ENCODE measurements around the gene SSTR4.

The SSTR4 gene

GRCh38 chr20:23059001-23059400, 23.9 kb downstream of the SSTR4 start:
- no peaks in the 10 kb centered on the region for H3K36me3 ChIP-seq (ENCODE audit: insufficient read depth, low read length)
- no peaks in the 10 kb centered on the region for H3K9me3 ChIP-seq (ENCODE audit: control insufficient read depth, insufficient read depth, low read length)
- H3K9ac ChIP-seq (ENCODE audit: low read depth, low read length): no peak overlapping the region
- 0 out of 2 replicates have a peak, but pooled peaks cover 9% of the 10 kb centered on the region for H3K4me1 ChIP-seq (ENCODE audit: insufficient read depth, low read length)

GRCh38 chr20:23059846-23060245, 24.7 kb downstream of the SSTR4 start:
- Histone ChIP-seq H3K9me3 (ENCODE audit: control insufficient read depth, insufficient read depth, low read length) (no peaks in the 10 kb centered on the region), H3K9ac (ENCODE audit: low read depth, low read length) (no peak overlapping the region), H3K36me3 (ENCODE audit: insufficient read depth, low read length) (no peaks in the 10 kb centered on the region), H3K4me1 (ENCODE audit: insufficient read depth, low read length) (0 out of 2 replicates have a peak, but pooled peaks cover 9% of the 10 kb centered on the region)

- Histone ChIP-seq H3K9me3 (ENCODE audit: control insufficient read depth, insufficient read depth, low read length) (no peaks in the 10 kb centered on the region), H3K4me1 (ENCODE audit: insufficient read depth, low read length) (0 out of 2 replicates have a peak, but pooled peaks cover 9% of the 10 kb centered on the region), H3K9ac (ENCODE audit: low read depth, low read length) (no peak overlapping the region), H3K36me3 (ENCODE audit: insufficient read depth, low read length) (no peaks in the 10 kb centered on the region)
Measured at GRCh38 chr20:23060629-23061028, 25.5 kb downstream of the SSTR4 start.

- Histone ChIP-seq H3K9me3 (ENCODE audit: control insufficient read depth, insufficient read depth, low read length) (no peaks in the 10 kb centered on the region), H3K9ac (ENCODE audit: low read depth, low read length) (no peak overlapping the region), H3K4me1 (ENCODE audit: insufficient read depth, low read length) (0 out of 2 replicates have a peak, but pooled peaks cover 9% of the 10 kb centered on the region), H3K36me3 (ENCODE audit: insufficient read depth, low read length) (no peaks in the 10 kb centered on the region)
Measured at GRCh38 chr20:23061262-23061661, 26.1 kb downstream of the SSTR4 start.

- H3K36me3 ChIP-seq (ENCODE audit: insufficient read depth, low read length): no peaks in the 10 kb centered on the region
- H3K9ac ChIP-seq (ENCODE audit: low read depth, low read length): no peak overlapping the region
- H3K9me3 ChIP-seq (ENCODE audit: control insufficient read depth, insufficient read depth, low read length): no peaks in the 10 kb centered on the region
- 0 out of 2 replicates have a peak, but pooled peaks cover 9% of the 10 kb centered on the region for H3K4me1 ChIP-seq (ENCODE audit: insufficient read depth, low read length)
Measured at GRCh38 chr20:23061734-23062561, 26.8 kb downstream of the SSTR4 start.

GRCh38 chr20:23062632-23063031, 27.5 kb downstream of the SSTR4 start:
- no peak overlapping the region for H3K9ac ChIP-seq (ENCODE audit: low read depth, low read length)

GRCh38 chr20:23063168-23063567, 28.1 kb downstream of the SSTR4 start:
- H3K36me3 ChIP-seq (ENCODE audit: insufficient read depth, low read length): no peaks in the 10 kb centered on the region
- 0 out of 2 replicates have a peak, but pooled peaks cover 9% of the 10 kb centered on the region for H3K4me1 ChIP-seq (ENCODE audit: insufficient read depth, low read length)
- H3K9me3 ChIP-seq (ENCODE audit: control insufficient read depth, insufficient read depth, low read length): no peaks in the 10 kb centered on the region
- H3K9ac ChIP-seq (ENCODE audit: low read depth, low read length): no peak overlapping the region

More at GRCh38 chr20:23062632-23063031, 27.5 kb downstream of the SSTR4 start:
- Histone ChIP-seq H3K36me3 (ENCODE audit: insufficient read depth, low read length) (no peaks in the 10 kb centered on the region), H3K9me3 (ENCODE audit: control insufficient read depth, insufficient read depth, low read length) (no peaks in the 10 kb centered on the region), H3K4me1 (ENCODE audit: insufficient read depth, low read length) (0 out of 2 replicates have a peak, but pooled peaks cover 9% of the 10 kb centered on the region)

- Histone ChIP-seq H3K9ac (ENCODE audit: low read depth, low read length) (no peak overlapping the region), H3K4me1 (ENCODE audit: insufficient read depth, low read length) (0 out of 2 replicates have a peak, but pooled peaks cover 9% of the 10 kb centered on the region), H3K9me3 (ENCODE audit: control insufficient read depth, insufficient read depth, low read length) (no peaks in the 10 kb centered on the region), H3K36me3 (ENCODE audit: insufficient read depth, low read length) (no peaks in the 10 kb centered on the region)
Measured at GRCh38 chr20:23063581-23063980, 28.5 kb downstream of the SSTR4 start.

GRCh38 chr20:23065266-23066201, 30.4 kb downstream of the SSTR4 start:
- Histone ChIP-seq H3K4me1 (ENCODE audit: insufficient read depth, low read length) (0 out of 2 replicates have a peak, but pooled peaks cover 9% of the 10 kb centered on the region), H3K36me3 (ENCODE audit: insufficient read depth, low read length) (no peaks in the 10 kb centered on the region)

GRCh38 chr20:23066772-23067171, 31.7 kb downstream of the SSTR4 start:
- H3K4me1 ChIP-seq (ENCODE audit: insufficient read depth, low read length): 0 out of 2 replicates have a peak, but pooled peaks cover 8% of the 10 kb centered on the region
- no peaks in the 10 kb centered on the region for H3K36me3 ChIP-seq (ENCODE audit: insufficient read depth, low read length)
- no peaks in the 10 kb centered on the region for H3K9me3 ChIP-seq (ENCODE audit: control insufficient read depth, insufficient read depth, low read length)
- H3K9ac ChIP-seq (ENCODE audit: low read depth, low read length): no peak overlapping the region

More at GRCh38 chr20:23065266-23066201, 30.4 kb downstream of the SSTR4 start:
- no peaks in the 10 kb centered on the region for H3K9me3 ChIP-seq (ENCODE audit: control insufficient read depth, insufficient read depth, low read length)
- H3K9ac ChIP-seq (ENCODE audit: low read depth, low read length): no peak overlapping the region

- Histone ChIP-seq H3K9ac (ENCODE audit: low read depth, low read length) (no peak overlapping the region), H3K9me3 (ENCODE audit: control insufficient read depth, insufficient read depth, low read length) (no peaks in the 10 kb centered on the region), H3K36me3 (ENCODE audit: insufficient read depth, low read length) (no peaks in the 10 kb centered on the region), H3K4me1 (ENCODE audit: insufficient read depth, low read length) (no peaks in the 10 kb centered on the region)
Measured at GRCh38 chr20:23068283-23068682, 33.2 kb downstream of the SSTR4 start.

- no peak overlapping the region for H3K9ac ChIP-seq (ENCODE audit: low read depth, low read length)
- no peaks in the 10 kb centered on the region for H3K9me3 ChIP-seq (ENCODE audit: control insufficient read depth, insufficient read depth, low read length)
- no peaks in the 10 kb centered on the region for H3K36me3 ChIP-seq (ENCODE audit: insufficient read depth, low read length)
- H3K4me1 ChIP-seq (ENCODE audit: insufficient read depth, low read length): no peaks in the 10 kb centered on the region
Measured at GRCh38 chr20:23069108-23069507, 34.0 kb downstream of the SSTR4 start.

GRCh38 chr20:23071398-23071797, 36.3 kb downstream of the SSTR4 start:
- Histone ChIP-seq H3K9ac (ENCODE audit: low read depth, low read length) (no peak overlapping the region), H3K9me3 (ENCODE audit: control insufficient read depth, insufficient read depth, low read length) (no peaks in the 10 kb centered on the region), H3K4me1 (ENCODE audit: insufficient read depth, low read length) (no peaks in the 10 kb centered on the region), H3K36me3 (ENCODE audit: insufficient read depth, low read length) (no peaks in the 10 kb centered on the region)

GRCh38 chr20:23071996-23072395, 36.9 kb downstream of the SSTR4 start:
- H3K4me1 ChIP-seq (ENCODE audit: insufficient read depth, low read length): no peaks in the 10 kb centered on the region
- H3K9me3 ChIP-seq (ENCODE audit: control insufficient read depth, insufficient read depth, low read length): no peaks in the 10 kb centered on the region
- H3K36me3 ChIP-seq (ENCODE audit: insufficient read depth, low read length): no peaks in the 10 kb centered on the region
- no peak overlapping the region for H3K9ac ChIP-seq (ENCODE audit: low read depth, low read length)
